T-helper 22 cell (primary cell): ENCODE data around the gene PPP1R15B.

ENCODE experiments used
- DNase-seq: peaks from one replicate; pipeline ENCODE4 v3.0.0-alpha.2; 2020; ENCODE audit warnings: low read depth

Gene PPP1R15B

DNA sequence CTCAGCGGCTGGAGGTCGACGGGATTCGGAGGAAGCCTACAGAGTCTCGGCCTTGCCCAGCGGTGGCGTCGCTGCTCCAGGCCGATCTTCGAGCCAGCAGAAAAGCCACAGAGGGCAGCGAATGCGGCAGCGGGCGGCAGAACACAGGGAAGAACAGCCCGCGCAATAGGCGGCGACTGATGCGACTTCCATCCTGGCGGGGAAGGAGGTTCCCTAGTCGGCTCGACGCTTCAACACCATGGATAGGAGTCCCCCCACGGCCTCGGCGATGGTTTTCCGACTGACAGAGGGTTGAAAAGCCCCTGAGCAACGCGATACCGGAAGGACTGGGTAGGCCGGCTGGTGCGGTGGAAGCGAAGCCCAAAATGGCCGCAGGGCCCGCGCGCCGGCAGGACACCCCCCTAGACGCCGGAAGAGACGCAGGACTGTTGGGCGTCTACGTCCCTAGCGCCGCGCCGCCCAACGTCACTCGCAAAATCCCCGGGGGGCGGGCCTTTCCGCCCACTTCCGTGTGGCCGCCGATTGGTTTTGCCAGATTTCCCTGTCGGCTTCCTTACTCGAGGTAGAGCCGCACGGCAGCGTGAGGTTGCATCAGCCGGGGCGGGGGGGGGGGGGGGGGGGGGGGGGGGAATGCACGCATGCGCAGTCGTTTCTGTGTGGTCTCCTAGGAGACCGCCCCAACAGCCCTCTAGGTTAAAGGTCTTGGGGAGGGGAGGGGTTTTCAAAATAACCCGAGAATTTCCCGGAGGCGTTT, at the start of gene PPP1R15B:
PPP1R15B (minus strand) TSS at position 367 of the 754 bp plus-strand sequence. CDS start 406 bp downstream, outside the sequence.
- DNase-seq = peak; percentile 95

GRCh38 chr1:204460346-204460745, 48.7 kb upstream of the PPP1R15B start:
- DNase-seq = no peak

DNA sequence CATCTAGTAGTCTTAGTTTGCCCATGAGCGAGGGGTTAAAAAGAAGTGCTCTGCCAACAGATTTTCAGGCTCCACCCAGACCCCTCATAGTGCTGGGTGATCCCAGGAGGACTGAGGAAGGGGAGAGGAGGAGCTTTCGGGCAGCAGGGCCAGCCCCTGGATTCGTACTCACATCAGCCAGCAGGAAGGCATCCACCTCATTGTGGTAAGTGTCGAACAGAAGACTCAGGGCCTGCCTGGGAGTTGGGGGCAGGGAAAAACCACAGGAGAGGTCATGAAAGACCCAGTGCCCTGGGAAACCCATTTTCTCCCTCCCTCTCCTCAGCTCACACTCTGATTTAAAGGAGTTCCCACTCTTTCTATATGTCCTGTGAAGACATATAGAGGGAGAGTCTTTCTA, 48.1 kb upstream of the PPP1R15B start:
- DNase-seq = no peak

DNA sequence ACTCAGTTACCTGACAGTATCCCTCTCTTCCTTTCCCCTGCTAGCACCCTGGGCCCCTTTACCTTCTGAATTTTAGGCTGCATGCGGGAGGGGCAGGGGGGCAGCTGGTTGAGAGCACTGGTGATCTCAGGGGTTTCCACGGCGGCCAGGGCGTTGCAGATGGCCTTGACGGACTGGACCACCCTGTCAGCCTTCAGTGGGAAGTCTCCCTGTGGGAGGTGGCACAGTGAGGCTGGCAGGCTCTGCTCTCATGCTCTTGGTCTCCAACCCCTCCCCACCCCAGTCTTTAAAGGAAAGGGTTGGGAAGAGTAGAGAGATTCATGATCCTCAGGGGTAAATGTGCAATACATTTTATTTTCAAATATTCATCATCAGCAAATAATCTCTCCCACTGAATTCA, 46.0 kb upstream of the PPP1R15B start:
- DNase-seq = no peak

DNA sequence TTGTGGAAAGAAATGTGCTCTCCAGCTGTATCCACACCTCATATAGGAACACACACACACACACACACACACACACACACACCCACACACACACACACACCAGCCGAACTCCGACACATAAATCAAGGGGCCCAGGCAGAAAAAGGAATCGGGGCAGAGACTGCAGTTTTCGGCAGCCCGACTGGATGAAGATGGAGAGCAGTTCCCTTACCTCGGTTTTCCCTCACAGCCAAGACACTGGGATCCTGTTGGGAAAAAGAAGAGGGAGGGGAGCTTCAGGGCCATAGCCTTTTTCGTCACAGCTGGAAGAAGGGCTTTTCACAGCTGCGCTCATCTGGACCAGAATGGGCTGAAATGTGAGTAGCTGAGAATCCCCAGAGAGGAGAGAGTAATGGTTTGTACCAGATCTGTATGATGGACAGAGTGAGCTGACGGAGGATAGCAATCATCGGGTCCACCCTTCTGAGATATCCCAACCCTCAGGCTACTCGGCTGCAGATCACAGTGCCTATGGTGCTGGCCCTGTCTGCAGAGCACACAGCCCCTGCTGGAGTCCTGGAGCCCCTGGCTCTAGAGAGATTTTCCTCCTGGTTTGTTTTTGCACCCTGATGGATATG, 45.3 kb upstream of the PPP1R15B start:
- no peak for DNase-seq

DNA sequence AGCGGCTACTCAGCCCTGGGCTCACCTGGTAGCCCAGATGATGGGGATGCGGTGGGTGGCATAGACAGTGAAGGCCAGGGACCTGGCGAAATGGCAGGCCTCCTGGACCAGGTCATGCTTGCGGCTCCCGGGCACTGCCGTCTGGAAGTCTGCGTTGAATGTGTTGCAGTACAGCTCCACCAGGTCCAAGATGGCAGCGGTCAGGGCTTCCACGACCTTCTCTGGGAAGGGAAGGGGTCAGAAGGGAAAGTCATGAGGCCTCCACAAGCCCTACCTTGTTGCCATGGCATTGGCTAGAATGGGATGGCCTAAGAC, 44.2 kb upstream of the PPP1R15B start:
- no peak for DNase-seq

- no peak for DNase-seq
These were observed 43.6 kb upstream of the PPP1R15B start for GRCh38 chr1:204455063-204455830.

DNA sequence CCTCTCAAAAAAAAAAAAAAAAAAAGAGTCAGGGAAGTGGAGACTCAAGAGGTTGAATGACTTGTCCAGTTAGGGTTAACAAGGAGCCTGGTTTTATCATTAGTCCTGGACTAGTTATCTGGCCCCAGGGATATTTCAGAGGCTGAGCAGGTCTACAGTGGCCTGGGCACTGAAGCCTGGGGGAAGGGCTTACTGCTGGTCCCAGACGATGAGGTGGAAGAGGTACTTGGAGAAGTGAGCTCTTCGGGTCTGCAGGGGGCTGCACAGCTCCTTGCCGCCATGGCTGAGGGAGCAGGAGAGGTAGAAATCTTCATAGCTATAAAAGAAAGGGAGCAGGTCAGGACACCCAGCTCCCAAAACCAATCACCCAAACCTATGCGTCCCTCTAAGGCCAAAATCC, 42.9 kb upstream of the PPP1R15B start:
- no peak for DNase-seq

- peak; percentile 82 for DNase-seq
These were observed 41.6 kb upstream of the PPP1R15B start for GRCh38 chr1:204453141-204453772.

- no peak for DNase-seq
These were observed 39.9 kb upstream of the PPP1R15B start for GRCh38 chr1:204451352-204452124.

DNA sequence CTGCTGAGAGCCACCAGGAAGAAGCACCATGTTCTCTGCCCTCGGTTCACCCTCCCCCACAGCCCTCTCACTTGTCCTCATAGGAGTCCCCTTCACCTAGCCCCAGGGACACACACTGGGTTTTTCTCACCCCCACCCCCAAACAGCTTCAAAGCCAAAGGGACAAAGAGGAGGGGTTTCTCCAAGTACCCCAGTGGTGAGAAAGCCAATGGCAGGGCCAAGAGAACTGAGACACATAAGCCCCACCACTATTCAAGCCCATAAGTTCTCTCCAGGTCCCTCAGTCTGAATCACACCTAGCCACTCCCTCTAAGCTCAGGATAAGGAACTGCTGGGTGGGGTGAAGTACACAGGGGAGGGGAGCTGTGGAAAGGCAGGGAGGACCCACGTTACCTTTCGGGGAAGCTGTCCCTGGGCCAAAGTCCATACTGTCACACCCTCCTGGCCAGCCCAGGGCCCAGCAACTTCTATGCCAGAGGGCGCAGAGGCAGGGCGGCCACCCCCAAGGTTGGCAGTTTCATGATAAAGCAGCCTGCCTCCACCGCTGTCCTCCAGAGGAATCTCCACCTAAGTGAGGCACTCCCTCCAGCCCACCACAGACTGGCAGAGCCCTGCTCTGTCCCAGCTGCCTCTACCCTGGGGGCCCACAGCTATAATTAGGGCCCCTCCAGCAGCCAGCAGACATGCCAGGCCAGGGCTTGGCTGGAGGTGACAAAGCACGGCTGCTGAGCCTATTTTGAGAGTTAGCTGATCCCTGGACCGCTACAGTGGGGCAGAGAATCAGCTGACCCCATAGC, 39.0 kb upstream of the PPP1R15B start:
- no peak for DNase-seq

GRCh38 chr1:204449678-204450280, 38.2 kb upstream of the PPP1R15B start:
- DNase-seq = no peak

DNA sequence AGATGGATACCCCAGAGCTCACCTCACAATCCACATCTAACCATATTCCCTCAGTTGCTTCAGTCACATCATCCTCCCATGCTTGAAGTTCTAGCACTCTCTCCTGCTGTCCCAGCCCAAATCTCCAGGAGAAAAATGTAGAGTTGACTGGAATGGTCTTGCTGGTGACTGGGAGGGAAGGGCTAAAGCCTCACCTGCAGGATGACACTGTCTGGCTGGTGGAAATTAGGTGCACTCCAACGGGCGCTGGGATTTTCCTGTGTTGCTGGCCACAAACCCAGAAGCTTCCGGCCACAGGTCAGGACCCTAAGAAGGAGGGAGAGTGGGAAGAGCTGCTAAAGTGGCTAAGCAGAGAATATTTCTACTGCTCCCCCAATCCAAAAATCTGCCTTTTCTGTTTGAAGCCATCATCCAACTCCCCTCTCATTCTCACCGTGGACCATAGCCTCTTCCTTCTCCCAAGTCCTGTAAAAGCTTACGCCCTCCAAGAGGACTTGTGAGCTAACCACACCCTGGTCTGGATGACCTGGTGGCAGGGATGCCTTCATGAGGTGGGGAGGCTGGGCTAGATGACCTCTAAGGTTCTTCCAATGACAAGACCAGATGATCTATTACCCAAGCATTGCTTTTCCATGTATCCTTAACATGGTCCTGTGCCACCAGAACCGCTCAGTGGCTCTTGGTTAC, 37.5 kb upstream of the PPP1R15B start:
- no peak for DNase-seq

DNA sequence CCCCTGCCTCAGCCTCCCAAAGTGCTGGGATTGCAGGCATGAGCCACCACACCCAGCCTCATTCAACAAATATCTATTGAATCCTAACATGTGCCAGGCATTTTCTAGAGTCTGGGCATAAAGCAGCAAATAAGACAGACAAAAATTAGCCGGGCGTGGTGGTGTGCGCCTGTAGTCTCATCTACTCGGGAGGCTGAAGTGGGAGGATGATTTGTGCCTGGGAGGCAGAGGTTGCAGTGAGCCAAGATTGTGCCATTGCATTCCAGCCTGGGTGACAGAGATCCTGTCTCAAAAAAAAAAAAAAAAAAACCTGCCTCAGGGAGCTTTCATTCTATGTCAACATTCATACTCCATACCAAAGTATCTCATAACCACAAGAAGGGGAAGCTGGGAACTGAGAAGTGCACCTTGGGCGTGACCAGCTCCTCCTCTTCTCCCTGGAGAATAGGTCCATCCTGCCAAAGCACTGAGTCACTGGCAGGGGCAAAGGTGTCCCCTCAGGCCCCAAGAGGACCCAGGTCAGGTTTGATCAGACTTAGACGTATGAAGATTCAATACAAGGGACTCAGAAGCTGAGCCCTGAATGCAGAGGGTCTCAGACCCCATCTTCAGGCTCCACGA, 36.8 kb upstream of the PPP1R15B start:
- DNase-seq = no peak

DNA sequence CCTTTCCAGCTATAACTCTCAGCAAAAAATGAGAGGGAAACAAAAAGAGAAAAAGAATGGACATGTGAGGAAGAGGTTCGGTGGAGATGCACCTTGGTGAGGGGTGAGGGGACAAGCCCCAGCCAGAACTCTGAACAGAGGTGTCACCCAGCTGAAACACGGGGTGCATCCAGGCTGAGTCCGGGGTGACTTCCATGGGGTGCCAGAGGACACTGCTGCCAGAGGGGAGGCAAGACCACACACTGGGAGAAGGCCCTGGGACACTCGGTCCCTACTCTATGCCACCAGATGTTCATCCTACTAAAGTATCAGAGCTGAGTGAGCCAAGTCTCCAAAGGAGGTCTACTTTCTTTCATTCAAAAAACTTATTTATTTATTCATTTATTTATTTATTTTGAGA, 36.1 kb upstream of the PPP1R15B start:
- no peak for DNase-seq

GRCh38 chr1:204447190-204447589, 35.6 kb upstream of the PPP1R15B start:
- DNase-seq = no peak

DNA sequence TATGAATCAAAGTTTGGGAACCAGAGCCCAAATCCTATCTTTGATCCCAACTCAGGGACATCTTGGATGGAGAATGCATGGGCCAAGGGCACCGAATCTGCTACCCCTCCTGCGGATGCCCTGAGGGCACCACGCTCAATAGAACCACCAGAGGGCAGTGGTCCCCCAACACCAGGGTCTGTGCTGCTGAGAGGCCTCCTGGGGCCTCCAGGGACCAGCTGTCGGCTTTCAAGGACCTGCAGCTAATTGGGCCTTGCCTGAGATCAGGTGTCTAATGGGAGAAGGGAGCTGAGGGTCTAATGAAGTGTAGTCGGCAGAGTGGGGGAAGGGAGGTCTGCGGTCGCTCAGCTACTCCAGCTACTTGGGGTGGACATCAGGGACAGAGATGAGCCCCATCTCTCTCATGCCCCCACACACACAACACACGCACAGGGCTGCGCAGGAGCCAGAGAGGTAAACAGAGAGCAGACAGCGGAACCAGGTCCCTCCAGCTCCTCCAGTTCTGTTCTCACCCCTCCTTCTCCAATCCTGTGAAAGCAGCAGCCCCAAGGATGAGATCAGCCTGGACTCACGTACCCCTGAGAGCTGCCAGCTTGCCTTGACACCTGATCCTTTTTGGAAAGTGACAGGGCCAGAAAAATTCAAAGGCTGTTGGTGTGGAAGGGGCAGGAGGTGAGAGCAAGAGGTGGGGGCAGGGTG, 34.9 kb upstream of the PPP1R15B start:
- DNase-seq = peak; percentile 56

DNA sequence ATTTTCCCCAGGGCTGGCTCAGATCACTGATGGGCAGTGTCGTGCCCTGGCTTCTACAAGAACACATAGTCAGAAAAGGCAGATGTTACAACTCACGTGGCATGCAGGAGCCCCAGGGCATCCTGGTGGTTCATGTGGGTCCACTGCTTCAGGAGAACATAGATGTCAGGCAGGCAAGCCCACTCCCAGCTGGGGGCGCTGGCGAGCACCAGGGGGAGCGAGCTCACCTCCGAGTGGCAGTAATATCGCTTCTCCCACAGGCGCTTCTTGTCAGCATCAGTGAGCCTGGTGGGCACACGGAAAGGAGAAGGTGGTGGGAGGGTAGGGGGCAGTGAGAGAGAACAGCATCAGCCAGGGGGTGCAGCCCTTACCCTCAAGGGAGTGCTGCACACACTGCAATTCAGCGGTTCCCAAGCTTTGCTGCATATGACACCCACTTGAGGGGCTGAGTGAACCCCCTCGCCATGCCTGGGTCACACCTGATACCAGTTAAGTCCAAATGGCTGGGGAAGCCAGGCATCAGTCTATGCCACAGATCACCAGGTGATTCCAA, 34.3 kb upstream of the PPP1R15B start:
- DNase-seq = peak; percentile 23
